ENCODE data around the gene PYGB.
"Not testable (repeated sequence)": the region's sequence is repeated elsewhere in the genome, so short reads cannot be mapped to it uniquely, and the experiment has no call there.

PYGB gene

GRCh38 chr20:25230166-25230831 lies 17.6 kb upstream of the PYGB start:
- DNase-seq (ENCODE audit: low spot score) = no peak

- DNase-seq (ENCODE audit: low spot score) = no peak
These were observed 14.7 kb upstream of the PYGB start for GRCh38 chr20:25233016-25233772.

GRCh38 chr20:25234009-25234849 lies 13.7 kb upstream of the PYGB start:
- not testable (repeated sequence) for DNase-seq (ENCODE audit: low spot score)

GRCh38 chr20:25236450-25237304 lies 11.2 kb upstream of the PYGB start:
- DNase-seq (ENCODE audit: low spot score) = no peak

- DNase-seq (ENCODE audit: low spot score) = peak; percentile 25
These were observed 10.1 kb upstream of the PYGB start for GRCh38 chr20:25237610-25238318.

- DNase-seq (ENCODE audit: low spot score) = no peak
These were observed 9.4 kb upstream of the PYGB start for GRCh38 chr20:25238319-25239037.

GRCh38 chr20:25239387-25240370 lies 8.2 kb upstream of the PYGB start:
- no peak for DNase-seq (ENCODE audit: low spot score)

- not testable (repeated sequence) for DNase-seq (ENCODE audit: low spot score)
These were observed 6.8 kb upstream of the PYGB start for GRCh38 chr20:25240851-25241658.

- DNase-seq (ENCODE audit: low spot score) = not testable (repeated sequence)
These were observed 6.3 kb upstream of the PYGB start for GRCh38 chr20:25241659-25241955.

- no peak for DNase-seq (ENCODE audit: low spot score)
These were observed 5.7 kb upstream of the PYGB start for GRCh38 chr20:25242231-25242630.

GRCh38 chr20:25243416-25243979 lies 4.4 kb upstream of the PYGB start:
- DNase-seq (ENCODE audit: low spot score) = no peak

GRCh38 chr20:25244976-25245375 lies 2.9 kb upstream of the PYGB start:
- DNase-seq (ENCODE audit: low spot score) = no peak

- no peak for DNase-seq (ENCODE audit: low spot score)
These were observed 2.4 kb upstream of the PYGB start for GRCh38 chr20:25245461-25245860.

- no peak for DNase-seq (ENCODE audit: low spot score)
These were observed 1.5 kb upstream of the PYGB start for GRCh38 chr20:25246182-25246999.

- DNase-seq (ENCODE audit: low spot score) = no peak
These were observed 826 bp upstream of the PYGB start for GRCh38 chr20:25247000-25247517.

- no peak for DNase-seq (ENCODE audit: low spot score)
These were observed 348 bp upstream of the PYGB start for GRCh38 chr20:25247518-25247955.

GRCh38 chr20:25248786-25249172 lies 894 bp downstream of the PYGB start:
- no peak for DNase-seq (ENCODE audit: low spot score)

Measured in hematopoietic multipotent progenitor cell treated with erythropoietin and hydrocortisone succinate and interleukin-3 and kit ligand, for 15 days (in vitro differentiated cells).